ENCODE measurements around the gene CNST.
"Not testable (repeated sequence)": the region's sequence is repeated elsewhere in the genome, so short reads cannot be mapped to it uniquely, and the experiment has no call there.

Gene CNST

DNA sequence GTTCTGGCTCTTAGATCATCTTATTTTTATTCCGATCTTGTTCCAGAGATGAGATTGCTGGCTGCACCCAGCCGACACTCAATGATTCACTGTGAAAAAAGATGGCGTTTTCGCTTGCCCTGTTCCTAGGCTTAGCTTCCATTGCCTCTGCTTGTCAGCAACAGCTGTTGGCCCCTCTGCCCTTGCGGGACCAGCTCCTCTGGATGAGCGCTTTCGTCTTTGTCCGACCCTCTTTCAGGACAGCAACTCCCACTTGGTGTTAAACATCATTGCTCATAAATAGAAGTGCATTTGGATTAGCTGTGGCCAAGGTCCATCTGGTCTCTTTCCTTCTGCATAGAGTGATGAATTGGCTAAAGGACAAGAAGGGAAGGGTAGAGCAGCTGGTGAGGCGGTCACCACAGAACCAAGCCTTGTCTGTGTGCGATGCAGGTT lies 114.5 kb downstream of the CNST start:
- FAIRE-seq: no peak

DNA sequence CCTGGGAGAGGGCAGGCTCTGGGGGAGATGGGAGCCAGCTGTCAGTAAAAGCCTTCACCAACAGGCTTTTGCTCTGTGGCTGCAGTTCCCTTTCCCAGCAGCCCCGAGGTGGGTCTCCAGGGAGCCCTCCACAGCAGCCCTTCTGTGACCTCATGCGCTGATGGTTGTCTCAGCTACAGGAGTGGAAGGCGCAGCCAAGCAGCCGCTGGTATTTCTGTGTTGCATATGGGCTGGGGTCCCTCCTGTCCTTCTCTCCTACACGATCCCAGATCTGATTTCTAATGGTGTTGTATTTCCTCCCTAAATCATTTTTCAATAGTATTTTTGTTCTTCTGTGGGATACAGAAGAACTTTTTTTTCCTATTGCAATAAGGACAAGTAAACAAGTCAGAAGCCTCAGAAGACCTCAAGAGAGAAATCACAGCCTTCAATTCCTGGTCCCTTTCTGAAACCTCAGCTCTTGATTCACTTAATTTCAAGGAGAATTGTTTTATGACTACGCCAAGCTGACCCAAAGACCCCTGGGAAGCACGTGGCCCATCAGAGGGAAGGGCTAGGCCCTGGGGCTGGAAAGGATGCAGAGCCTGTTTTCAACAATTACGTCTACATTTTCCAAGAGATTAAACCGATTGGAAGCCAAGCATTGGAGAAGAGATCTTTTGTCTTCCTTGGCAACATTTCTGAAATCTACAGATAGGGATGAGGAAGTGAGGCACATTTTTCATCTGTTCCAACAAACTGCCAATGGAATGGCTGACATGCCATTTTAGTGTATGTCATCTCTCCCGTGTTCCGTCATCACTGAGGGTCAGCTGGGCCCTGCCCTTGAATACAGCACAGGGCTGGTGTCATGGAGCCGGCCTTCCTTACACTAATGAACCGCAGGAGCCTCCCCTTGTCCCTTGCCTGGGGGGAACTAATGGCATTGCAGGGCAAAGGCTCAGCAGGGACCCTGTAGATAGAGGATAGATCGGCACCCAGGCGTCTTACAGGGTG lies 115.9 kb downstream of the CNST start:
- no peak for FAIRE-seq

DNA sequence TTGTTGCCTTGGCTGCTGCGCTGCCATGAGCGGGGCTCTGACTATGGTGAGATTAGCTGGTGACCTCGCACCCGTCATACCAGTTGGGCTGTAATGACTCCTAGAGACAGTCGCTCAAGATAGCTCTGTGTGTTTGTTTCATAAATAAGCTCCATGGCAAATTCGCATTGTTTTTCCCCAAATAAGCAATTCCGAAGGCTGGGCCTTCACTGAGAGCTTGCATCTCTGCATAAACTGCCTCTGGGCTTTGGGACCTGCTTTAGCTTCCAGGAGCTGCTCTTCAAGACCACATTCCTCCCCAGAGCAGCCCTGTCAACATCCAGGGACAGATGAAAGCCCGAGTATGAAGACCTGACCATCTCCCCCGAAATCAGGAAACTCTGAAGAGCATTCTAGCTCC lies 117.3 kb downstream of the CNST start:
- FAIRE-seq: no peak

DNA sequence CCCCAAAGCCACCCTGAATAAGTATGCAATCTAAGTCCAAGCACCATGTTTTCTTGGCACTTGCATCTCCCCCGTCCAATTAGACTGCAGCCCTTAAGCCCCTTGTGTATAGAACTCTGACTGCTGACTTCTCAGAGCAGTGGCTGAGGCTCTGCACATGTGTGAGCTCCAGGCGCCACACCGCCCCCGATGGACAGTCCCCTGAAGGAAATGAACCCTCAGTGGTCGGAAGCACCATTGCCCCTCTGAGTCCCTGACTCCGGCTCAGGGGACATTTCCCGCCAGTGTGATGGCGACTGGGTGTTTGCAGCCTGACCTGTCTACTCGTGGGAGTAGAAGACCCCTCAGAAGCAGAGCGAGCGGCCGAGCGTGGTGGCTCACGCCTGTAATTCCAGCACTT lies 120.7 kb downstream of the CNST start:
- FAIRE-seq: no peak

DNA sequence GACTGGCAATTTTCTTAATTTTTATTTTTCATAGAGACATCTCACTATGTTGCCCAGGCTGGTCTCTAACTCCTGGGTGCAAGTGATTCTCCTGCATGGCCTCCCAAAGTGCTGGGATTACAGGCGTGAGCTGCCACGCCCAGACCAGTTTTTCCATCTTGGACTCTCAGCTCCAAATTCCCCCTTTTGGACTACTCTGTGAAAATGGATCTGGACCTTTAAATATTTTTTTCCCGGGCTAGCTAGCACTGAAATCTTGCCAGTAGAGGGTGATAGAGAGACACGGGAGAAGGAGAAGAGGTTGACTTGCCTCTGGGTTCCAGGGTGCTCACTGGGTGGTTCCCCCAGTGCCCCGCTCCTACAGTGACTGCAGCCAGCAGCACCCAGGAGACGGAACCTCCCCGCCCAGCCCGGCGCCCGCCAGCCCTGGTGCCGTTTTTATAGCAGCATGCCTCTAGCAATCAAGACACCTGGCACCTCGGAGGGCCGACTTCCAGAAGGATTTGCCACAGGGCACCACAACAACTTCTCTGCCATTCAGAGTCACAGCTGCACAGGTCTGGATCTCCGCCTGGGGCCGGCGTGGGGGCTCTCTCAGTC lies 123.3 kb downstream of the CNST start:
- no peak for FAIRE-seq

DNA sequence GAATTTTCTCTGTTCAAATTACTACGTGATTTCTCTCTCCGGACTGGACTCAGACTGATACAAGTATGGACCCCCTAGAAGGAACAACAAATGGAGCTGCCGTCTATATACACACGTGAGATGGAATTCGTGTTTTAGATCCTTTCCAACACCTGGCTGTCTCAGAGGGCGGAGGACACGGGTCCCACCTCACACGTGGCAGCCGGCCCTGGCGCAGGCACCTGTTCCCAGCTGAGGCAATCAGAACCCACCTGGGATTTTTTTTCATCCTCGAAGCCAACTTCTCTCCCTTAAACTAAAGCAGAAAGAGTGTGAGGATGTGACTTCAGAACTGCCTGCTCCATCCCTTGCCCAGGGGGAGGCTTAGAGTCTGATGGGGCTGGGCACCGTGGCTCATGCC lies 123.8 kb downstream of the CNST start:
- FAIRE-seq: no peak

DNA sequence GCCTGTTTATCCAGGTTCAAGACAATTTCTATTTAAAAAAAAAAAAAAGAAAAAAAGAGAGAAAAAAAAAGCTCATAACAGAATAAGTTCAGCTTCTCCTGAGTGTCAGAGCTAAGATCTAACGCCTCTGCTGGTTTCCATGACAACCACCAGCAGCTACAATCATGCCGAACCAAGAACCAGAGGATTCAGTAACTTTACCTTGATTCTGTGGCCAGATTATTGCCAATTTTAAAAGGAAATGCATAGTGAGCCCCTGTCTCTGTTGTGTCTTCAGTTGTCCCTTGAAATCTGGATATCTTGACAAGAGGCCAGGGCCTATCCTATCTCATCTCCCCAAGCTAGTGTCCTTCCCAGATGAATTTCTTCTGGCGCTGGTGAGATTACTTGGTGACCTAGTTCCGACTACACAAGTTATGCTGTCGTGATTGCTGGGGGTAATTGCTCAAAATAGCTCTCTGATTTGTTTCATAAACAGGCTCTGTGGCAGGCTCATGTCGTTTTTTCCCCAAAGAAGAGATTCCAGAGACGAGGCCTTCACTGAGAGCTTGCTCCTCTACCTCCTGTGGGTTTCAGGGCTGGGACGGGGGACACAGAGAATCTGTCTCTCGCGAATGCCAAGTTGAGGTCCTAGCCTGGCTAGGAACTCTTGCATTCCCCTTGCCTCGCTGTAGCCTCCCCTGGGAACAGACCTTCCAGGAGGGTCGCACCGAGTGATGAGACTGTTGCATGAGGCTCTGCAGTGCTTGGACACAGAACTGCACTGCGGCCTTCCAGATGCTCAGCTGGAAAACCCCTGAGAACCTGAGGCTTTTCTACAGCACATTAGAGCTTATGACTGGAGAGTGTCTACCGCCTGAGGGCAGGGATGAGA lies 125.6 kb downstream of the CNST start:
- FAIRE-seq: no peak

DNA sequence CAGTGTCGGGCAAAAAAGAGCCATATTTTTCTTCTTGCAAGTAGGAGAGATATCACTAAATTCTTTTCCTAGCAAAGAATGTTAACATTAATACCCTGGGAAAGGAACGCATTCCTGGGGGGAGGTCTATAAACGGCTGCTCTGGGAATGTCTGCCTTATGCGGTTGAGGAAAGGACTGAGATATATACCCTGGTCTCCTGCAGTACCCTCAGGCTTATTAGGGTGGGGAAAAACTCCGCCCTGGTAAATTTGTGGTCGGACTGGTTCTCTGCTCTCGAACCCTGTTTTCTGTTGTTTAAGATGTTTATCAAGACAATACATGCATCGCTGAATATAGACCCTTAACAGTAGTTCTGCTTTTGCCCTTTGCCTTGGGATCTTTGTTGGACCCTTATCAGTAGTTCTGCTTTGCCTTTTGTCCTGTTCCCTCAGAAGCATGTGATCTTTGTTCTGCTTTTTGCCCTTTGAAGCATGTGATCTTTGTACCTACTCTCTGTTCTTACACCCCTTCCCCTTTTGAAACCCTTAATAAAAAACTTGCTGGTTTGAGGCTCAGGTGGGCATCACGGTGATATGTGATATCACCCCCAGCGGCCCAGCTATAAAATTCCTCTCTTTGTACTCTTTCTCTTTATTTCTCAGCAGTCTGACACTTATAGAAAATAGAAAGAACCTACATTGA lies 128.1 kb downstream of the CNST start:
- FAIRE-seq: not testable (repeated sequence)

DNA sequence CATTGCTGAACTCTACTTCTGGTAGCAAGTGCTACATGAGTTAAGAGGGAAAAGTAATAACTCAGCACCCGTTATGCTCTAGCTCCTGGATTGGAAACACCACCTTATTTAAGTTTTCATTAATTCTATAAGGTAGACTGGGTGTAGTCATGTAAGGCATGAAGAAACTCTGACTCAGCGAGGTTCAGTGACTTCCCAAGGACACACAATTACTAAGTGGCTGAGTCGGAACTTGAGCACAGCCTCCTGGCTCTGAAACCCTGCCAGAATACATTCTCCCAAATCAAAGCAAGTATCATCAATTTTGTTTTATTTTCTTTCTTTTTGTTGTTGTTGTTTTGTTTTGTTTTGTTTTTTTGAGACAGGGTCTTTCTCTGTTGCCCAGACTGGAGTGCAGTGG lies 128.9 kb downstream of the CNST start:
- no peak for FAIRE-seq

DNA sequence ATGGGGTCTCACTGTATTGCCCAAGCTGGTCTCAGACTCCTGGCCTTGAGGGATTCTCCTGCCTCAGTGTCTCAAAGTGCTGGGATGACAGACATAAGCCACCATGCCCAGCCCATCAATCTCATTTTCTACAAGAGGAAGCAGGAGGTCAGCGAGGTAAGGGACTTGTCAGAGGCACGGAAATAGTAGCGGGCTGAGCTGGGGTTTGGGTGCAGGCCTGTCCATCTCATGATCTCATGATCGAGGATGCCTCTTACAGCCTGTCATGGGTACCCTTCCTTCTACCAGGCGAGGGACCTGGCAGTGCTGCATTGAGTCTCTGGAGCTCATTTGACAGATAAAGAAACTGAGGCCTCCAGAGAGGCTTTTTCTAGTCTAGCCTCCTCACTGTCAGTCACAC lies 129.4 kb downstream of the CNST start:
- no peak for FAIRE-seq

DNA sequence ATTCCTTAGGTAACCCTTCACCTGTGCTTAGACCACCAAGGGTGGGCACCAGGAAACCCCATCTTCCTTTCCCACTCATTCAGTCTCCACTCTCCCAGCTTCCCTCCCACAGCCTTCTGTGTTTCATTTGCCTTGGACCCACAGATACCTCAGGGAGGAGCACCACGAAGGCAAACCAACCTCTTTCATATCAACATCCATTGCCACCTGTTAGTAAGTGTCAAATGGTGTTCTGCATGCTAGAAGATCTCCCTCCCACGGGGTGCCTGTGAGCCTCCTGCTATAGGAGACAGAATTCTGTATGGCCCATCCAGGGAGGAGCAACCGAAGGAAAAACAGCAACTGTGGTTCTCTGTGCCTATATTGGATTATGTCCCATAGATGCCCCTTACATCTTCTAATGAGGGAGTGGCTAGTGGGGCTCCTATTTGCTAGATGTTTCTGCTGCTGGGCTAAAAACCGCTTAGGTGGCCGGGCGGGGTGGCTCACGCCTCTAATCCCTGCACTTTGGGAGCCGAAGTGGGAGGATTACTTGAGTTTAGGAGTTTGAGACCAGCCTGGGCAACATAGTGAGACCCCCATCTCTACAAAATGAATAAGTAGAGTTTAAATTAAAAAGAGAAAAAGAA lies 132.3 kb downstream of the CNST start:
- no peak for FAIRE-seq

DNA sequence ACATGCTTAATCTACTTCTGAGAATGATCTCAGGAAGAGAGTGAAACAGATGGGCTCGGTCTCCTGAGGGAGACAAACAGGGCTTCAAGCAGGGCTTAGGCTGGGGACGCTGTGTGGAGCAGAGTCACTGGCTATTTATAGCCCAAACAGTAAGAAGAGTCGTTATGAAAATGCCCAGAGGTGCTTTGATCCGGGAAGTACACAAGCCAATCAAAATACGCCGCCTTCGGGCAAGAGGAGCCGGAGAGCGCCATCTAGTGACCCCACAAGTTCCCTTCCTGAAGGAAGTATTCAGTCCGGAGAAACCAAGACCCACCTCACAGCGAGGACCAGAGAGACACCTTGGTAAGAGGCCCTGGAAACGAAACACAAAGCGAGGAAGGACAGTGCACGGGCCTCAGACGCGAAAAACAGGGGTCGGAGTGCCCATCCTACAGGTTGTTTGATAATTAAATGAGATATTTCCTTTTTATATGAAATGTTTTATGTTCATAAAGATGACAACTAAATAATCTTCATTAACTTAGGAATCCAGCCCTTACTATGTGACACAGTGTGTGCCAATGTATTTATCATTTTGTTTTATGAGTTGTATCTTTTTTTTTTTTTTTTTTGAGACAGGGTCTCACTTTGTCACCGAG lies 133.0 kb downstream of the CNST start:
- no peak for FAIRE-seq

DNA sequence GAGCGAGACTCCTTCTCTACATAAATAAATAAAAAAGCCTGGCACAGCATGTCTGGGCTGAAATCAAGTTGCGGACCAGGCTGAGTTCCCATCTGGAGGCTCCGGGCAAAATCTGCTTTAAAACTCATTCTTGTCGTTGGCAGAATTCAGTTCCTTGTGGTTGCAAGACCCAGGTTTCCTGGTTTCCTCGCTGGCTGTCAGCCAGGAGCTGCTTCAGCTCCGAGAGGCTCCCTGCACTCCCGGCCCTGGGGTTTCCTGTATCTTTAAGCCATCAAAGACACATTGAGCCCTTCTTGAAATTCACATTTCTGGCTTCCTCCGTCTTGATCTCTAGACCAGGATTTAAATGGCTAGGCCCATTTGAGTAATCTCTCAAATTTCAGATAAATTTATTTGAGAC lies 137.3 kb downstream of the CNST start:
- FAIRE-seq: no peak

DNA sequence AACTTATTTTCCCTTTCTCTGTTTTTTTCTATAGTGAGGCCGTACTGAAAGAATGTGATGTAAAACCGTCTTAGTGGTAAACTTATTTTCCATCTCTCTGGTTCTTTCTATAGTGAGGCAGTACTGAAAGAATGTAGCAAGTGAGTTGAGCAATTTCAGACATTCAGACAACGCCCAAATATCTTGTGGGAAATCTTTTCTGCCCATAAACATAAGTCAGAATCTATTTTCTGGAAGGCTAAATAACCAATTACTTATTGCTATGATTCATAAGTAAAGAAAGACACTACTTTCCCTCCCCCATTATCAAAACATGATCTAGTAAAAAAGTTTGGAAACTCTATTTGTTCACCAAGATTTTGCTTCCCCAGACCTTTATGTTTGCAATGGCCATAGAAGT lies 139.1 kb downstream of the CNST start:
- FAIRE-seq: no peak

DNA sequence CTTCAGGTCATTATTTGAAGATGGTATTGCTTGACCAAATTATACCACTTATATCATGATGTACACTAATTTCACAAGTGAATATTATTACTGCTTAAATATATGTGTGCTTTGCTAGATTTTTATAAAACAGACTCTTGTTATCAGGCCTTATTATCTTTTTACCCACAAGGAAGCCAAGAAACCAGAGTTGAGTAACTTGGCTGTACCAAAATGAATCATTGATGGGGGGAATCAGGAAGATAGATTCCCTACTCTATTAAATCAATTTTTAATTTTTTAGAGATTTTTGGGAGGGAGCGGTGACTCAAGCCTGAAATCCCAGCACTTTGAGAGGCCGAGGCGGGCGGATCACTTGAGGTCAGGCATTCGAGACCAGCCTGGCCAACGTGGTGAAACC lies 141.9 kb downstream of the CNST start:
- FAIRE-seq: no peak

DNA sequence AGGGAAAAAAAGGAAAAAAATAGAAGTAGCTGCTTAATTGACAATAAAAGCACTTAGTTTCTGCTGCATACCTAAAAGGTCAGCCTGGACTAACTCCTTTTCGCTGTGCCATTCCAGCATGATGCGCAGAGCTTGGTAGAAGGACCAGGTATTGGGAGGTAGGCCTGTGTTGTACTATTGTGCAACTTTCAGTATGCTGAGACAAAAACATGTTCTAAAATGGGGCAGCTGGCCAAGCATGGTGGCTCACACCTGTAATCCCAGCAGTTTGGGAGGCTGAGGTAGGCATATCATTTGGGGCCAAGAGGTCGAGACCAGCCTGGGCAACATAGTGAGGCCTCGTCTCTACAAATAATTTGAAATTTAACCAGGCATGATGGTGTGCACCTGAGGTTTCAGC lies 142.9 kb downstream of the CNST start:
- FAIRE-seq: no peak

DNA sequence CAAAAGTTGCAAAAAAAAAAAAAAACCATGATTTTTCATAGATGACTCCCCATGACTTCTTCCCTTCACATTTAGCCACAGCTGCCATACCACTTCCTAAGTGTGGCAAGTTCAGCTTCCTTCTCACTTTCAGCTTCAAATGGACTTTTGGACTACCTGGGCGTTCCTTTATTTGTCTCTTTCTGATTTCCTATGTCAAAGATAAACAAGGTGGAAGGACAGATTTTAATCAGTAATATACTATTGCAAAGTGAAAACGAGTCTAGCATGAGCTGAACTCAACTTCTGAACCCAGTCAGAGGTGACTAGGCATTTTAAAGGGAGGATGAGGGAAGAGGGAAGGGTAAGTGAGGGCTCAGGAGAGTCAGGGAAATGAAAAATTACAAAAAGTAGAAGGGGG lies 143.6 kb downstream of the CNST start:
- FAIRE-seq: no peak

DNA sequence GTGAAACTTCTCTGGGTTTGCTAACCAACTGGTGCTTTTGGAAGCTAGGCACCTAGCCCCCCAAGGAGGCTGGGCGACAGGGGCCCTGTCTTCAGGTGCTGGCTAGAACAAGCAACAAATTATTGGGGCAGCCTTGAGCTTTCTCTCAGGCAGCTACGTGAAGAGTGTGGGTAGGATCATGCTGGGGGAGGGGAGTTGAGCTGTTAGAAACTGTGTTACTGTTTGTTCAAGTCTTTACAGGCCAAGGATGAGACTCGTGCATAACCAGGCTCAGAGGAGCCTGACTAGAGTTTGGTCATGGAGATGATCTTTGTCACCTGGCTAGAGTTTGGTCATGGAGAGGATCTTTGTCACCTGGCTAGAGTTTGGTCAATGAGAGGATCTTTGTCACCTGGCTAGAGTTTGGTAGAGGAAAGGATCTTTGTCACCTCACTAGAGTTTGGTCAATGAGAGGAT lies 145.3 kb downstream of the CNST start:
- no peak for FAIRE-seq

DNA sequence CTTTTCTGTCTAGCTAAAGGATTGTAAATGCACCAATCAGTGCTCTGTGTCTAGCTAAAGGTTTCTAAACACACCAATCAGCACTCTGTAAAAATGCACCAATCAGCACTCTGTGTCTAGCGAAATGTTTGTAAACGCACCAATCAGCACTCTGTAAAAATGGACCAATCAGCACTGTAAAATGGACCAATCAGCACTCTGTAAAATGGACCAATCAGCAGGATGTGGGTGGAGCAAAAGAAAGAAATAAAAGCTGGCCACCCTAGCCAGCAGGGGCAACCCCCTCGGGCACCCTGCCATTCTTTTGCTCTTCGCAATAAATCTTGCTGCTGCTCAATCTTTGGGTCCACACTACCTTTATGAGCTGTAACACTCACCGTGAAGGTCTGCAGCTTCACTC lies 146.2 kb downstream of the CNST start:
- FAIRE-seq: not testable (repeated sequence)
